Right lobe of liver (tissue), 4 donors: ENCODE measurements around the gene SPEF2.

Experiments used
- POLR2A ChIP-seq: fragments of 450-650 bp; IDR thresholded peaks from one replicate; pipeline ENCODE4 v1.6.1; 2017; ENCODE audit warnings: antibody characterized with exemption, mild to moderate bottlenecking
- TF ChIP-seq, protein P1 (sequence below), 4 donors: fragments of 200-600 bp in 3 of 4; fragments of 450-650 bp in 1 of 4; IDR thresholded peaks; one replicate each; pipeline versions ENCODE4 v1.5.1 to v1.8.0; 2016 to 2022; ENCODE audit warnings: antibody characterized with exemption in 4 of 4, mild to moderate bottlenecking in 2 of 4
- donor health status: DM: no; HTN: no; CAD: no.
- donor health status: DM: no; HTN: no; CAD: no.
- donor health status: DM: no; HTN: yes; CAD: no.

DNA sequence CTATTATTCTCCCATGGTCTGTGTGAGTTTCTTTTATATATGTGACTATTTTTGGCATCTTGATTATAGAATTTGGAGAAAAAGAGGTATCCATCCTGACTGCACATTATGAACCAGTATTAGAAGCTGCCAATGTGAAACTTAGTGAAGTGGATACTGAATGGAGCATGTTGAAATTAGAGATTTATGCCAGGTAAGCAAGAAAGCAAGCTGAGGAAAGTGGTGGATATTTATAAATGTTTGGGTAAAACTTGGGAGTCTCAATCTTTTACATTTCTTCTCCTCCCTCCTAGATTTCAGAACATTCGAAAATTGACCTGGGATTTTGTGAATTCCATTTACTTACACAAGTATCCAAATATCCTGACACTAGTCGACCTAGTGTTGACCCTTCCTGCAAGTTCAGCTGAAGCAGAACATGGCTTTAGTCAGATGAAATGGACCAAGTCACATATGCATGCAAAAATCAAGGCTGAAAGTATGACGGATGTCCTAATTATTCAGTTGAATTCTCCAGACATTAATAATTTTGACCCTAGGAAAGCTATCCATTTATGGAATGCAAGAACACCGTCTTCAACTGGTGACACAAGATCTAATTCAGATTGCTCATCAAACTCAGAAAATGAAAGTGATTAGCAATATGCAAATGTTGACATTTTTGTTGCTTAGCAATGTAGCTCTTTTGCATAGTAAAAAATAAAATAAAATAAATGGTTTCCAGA, 172.2 kb downstream of the SPEF2 start:
- TF ChIP-seq, protein P1, sequence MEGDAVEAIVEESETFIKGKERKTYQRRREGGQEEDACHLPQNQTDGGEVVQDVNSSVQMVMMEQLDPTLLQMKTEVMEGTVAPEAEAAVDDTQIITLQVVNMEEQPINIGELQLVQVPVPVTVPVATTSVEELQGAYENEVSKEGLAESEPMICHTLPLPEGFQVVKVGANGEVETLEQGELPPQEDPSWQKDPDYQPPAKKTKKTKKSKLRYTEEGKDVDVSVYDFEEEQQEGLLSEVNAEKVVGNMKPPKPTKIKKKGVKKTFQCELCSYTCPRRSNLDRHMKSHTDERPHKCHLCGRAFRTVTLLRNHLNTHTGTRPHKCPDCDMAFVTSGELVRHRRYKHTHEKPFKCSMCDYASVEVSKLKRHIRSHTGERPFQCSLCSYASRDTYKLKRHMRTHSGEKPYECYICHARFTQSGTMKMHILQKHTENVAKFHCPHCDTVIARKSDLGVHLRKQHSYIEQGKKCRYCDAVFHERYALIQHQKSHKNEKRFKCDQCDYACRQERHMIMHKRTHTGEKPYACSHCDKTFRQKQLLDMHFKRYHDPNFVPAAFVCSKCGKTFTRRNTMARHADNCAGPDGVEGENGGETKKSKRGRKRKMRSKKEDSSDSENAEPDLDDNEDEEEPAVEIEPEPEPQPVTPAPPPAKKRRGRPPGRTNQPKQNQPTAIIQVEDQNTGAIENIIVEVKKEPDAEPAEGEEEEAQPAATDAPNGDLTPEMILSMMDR (IDR thresholded peaks at IDR 0.05) = no peak
- no peak for TF ChIP-seq POLR2A
